Measurements from ENCODE around the gene NBPF15.
"Not testable (repeated sequence)": the region's sequence is repeated elsewhere in the genome, so short reads cannot be mapped to it uniquely, and the experiment has no call there.

Gene NBPF15, protein sequence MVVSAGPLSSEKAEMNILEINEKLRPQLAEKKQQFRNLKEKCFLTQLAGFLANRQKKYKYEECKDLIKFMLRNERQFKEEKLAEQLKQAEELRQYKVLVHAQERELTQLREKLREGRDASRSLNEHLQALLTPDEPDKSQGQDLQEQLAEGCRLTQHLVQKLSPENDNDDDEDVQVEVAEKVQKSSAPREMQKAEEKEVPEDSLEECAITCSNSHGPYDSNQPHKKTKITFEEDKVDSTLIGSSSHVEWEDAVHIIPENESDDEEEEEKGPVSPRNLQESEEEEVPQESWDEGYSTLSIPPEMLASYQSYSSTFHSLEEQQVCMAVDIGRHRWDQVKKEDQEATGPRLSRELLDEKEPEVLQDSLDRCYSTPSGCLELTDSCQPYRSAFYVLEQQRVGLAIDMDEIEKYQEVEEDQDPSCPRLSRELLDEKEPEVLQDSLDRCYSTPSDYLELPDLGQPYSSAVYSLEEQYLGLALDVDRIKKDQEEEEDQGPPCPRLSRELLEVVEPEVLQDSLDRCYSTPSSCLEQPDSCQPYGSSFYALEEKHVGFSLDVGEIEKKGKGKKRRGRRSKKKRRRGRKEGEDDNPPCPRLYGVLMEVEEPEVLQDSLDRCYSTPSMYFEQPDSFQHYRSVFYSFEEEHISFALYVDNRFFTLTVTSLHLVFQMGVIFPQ

DNA sequence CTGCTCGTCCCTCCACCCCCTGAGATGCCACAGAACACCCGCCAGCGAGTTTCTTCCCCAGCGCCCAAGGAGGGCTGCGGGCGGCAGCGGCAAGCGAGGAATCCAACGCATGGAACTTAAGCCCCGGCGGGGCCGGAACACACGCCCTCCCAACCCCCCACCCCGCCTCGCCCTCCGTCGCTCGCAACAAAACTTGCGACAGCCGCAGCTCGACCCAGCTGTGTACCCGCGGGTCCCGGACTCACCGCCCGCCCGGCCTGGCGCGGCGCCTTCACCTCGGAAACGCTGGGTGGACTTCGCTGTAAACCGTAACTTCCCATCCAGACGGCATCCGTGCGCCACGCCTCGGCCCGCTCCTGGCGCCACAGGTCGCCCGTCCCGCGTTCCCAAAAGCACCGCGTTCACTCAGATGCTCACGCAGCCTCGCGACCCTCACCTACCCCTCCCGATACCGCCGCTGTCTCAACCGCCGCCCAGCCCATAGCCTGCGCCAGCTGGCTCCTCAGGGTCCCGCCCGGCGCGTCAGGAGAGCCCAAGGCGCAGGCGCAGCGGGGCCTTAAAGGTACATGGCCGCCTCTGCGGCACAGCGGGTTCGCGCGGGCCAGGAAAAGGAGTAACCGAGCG, at the start of gene NBPF15:
Gene NBPF15, minus strand, starts transcription at position 534 of the 624 bp plus-strand sequence. CDS start 21,666 bp downstream, outside the sequence.
- peak; percentile 66 to 69 for DNase-seq

DNA sequence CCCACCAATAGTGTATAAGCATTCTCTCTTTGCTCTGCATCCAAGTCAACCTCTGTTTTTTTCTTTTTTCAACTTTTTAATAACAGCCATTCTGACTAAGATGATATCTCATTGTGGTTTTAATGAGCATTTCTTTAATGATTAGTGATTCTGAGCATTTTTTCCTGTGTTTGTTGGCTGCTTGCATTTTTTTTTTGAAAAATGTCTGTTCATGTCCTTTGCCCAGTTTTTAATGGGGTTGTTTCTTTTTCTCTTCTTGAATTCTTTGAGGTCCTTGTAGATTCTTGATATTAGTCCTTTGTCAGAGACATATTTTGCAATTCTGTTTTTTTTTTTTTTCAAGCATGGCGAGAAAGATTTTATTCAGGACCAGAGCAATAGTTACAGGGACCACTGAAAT, 35.0 kb upstream of the NBPF15 start:
- not testable (repeated sequence) for DNase-seq

DNA sequence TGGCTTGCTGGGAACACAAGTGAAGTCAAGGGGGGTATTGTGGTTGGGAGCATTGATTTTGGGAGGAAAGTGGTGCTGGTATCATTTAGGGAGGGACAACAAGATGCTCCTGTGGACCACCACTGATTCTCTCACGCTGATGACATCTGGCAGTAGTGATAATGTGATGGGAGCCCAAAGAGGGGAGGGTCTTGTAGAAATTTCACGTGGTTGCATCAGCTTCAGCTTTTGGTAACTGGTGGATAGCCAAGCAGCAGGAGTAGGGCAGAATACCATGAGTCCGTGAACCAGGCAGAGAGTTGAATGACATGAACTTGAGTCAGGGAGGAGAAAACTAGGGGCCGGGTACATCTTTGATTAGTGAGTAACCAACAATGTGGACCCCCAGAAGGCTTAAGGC, 32.7 kb upstream of the NBPF15 start:
- DNase-seq = not testable (repeated sequence)

DNA sequence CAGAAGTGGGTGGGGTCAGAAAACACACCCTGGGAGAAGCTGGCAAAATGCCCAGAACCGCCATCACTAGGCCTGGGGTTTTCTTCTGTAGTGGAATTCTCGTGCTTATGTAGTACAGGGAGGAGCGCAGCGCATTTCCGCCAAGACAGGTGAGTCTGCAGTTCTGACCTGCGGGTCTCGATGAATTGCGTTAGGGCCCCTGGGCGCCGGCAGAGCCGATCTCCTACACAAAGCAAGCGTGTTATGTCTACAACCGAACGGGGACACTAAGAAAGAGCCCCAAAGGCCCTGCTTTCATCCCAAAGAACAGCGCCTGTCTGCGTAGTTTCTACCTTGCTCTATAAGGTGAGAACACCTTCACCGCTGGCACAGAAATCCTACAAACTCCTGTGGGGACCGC, 28.9 kb upstream of the NBPF15 start:
- peak; percentile 9 to 11 for DNase-seq

DNA sequence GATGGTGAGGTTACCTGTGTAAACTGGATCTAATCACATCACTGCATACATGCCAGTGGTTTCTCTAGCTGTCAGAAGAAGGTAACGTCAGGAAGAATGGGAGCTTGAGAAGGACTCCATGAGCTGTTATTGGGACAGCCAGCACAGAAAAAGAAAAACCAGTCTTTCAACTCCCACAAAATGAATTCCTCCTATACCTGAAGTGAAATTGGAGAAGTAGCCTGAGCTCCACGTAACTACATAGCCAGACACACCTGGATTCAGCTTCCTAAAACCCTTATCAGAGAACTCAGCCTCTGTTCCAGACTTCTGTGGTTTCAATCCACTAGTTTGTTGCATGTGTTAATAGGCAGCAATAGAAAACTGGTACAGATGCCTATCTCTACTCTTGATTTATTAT, 25.5 kb upstream of the NBPF15 start:
- not testable (repeated sequence) for DNase-seq

DNA sequence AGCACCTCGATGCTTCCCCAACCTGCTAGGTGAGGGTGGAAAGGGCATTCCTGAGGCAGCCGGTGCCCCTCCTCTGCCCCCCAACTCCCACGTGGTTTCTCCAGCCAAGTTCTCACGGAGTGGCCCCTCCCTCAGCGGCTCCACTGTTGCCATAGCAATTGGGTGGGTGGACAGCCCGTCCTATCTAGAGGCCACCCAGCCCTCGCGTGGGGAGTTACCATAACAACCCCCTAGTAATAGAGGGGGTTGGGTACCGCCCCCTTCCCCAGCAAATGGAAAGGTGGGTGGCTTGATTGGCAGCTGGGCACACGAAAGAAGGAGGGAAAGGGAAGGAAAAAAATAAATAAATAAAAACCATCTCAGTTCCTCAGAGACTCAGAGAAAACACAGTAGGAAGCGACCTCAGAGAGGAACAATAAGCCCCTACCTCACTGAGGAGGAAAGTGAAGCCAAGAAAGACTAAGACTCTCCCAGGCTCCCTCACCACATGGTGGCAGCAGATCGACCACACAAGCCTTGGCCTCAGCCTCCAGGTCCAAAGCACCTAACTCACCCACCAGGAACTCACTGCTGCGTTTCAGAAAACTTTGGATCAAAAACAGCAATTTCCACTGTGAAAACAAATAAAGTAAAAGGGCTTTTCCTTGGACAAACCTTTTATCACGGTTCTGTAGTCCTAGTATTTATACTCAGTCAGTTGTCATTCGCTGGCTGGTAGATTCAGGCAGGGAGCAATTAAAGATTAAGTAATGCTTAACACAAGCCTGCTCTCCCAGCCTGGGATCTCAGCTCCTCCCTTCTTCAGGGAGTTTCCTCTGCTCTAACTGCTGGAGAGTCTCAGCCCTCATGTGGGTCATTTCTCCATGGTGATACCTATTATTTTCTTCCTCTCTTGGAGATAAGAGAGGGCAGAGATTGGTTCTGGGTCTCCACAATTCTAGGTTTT, 23.9 kb upstream of the NBPF15 start:
- DNase-seq = not testable (repeated sequence)

DNA sequence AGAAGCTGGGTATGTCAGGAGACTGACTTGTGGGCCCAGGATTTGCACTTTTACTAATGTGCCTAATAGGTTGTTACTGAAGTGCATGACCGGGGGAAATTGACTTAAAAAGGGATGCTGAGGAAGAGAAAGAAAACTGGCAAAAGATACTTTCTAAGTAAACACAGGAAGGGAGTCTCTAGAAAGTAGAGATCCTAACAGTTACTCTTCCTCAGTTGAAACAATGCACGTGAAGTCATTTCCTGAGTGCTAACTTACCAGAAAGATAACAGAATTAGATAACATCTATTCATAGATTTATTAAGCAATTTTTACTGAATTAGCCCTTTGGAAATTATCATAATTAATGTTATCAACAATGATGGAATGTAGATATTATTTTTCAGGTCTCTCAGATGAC, 12.4 kb upstream of the NBPF15 start:
- not testable (repeated sequence) for DNase-seq

DNA sequence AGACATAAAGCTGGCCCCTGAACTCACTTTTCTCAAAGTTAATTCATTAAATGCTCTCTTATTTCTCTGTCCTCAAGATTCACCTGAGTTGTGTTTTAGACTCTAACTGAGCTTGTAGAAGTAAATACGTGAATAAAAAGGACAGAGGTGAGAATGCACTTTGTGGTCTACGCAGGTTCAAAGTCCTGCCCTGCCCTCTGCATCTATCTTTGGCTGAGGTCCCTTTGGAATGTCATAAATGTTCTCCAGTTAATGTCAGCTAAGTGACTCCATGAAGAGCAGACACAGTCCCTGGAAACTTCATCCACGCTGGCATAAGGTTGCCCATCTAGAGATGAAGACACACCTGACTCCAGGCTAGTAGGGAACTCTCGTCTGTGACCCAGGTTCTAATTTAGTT, 10.0 kb upstream of the NBPF15 start:
- DNase-seq = not testable (repeated sequence)

DNA sequence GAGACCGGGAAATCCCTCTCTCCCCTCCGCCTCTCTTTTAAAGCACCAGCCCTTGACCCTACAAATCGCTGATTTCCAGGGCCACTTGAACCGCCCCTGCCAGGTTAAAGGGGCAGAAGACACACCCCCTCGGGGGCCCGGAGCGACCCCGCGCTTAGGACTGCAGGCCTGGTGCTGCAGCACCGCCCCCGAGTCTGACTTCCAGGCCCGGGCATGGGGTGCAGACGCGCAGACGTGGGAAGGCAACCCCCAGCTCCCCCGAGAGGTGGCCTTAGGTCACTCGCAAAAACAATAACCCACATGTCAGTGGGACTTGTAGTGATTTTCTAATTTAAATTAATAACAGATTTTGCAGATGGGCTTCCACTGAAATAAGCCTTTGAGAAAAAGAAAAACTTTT, 309 bp upstream of the NBPF15 start:
- DNase-seq = not testable (repeated sequence)

DNA sequence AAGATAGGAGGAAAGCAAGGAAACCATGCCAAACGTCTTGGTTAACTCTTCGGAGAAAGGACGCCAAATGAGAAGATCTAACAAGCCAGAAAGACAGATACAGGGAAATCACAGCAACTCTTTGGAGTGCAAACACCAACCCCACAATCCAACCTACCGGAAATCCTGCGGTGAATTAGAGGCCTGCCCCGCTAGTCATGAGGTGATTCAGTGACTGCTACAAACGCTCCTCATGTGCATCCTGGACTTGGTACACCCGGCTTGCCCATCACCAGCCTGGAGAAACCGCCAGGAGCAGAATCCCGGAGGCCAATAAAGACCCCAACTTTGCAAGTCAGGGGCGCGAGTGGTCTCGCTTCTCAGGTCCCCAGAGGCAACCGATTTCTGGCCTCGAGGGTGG, 783 bp downstream of the NBPF15 start:
- DNase-seq = peak; percentile 5 to 8

DNA sequence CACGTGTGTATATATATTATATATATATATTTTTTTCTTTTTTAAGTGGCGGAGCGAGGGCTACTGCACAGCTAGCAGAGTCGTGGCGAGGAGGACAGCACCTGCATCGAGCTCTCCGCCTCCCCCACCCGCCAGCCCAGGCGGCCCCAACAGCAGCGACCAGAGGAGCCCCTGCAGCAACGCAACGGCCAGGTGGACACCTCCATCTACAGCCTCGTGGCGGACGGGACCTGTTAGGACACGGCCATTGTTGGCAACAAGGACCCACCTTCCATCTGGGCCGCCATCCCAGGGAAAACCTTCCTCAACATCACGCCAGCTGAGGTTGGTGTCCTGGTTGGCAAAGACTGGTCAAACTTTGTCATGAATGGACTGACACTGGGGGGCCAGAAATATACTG, 19.1 kb downstream of the NBPF15 start:
- DNase-seq = not testable (repeated sequence)

DNA sequence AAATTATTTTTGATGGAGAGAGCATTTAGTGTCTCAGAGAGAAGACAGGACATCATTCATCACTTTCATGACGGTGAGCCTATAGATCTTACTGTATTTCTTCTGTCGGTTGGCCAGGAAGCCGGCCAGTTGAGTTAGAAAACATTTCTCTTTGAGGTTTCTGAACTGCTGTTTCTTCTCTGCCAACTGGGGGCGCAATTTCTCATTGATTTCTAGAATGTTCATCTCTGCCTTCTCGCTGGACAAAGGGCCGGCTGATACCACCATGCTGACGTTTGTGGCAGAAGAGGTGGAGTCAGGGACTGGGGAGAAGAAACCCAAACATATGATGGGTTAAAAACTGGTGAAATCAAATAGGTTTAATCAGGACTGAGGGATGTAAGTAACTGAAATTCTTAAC, 21.7 kb downstream of the NBPF15 start:
- DNase-seq = not testable (repeated sequence)

DNA sequence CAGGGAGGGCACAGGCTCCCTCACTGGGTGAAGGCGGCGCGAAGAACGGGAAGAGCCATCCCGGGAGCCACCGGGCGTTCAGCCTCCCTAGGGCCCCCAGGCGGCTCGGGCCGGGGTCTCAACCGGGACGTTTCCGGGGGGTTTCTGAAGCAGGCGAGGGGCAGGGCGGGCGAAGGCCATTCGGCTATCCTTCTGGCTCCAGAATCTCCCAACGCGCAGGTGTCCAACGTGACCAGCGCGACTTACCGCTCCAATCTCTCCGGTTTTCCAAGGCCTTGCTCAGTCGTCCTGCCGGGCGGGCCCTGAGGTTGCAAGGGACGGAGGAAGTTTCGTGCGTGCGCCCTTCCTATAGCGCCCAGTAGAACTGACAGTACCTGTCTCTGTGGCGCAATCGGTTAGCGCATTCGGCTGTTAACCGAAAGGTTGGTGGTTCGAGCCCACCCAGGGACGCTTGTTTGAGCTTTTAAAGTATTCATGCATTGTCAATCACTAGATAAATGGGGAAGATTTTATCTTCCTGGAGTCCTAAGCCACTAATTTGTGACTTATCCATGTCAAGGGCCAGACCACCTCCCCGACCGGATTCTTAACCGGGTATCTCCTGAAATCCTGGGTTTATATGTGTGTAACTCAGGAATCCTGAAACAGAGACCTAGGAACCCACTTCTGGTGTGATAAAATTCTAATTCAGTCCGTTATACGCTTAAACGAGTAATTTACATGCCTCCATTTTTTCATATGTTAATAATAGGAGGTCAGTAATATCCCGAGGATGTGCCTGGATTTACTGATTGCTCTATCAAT, 42.4 kb downstream of the NBPF15 start:
- DNase-seq = peak; percentile 52 to 59

DNA sequence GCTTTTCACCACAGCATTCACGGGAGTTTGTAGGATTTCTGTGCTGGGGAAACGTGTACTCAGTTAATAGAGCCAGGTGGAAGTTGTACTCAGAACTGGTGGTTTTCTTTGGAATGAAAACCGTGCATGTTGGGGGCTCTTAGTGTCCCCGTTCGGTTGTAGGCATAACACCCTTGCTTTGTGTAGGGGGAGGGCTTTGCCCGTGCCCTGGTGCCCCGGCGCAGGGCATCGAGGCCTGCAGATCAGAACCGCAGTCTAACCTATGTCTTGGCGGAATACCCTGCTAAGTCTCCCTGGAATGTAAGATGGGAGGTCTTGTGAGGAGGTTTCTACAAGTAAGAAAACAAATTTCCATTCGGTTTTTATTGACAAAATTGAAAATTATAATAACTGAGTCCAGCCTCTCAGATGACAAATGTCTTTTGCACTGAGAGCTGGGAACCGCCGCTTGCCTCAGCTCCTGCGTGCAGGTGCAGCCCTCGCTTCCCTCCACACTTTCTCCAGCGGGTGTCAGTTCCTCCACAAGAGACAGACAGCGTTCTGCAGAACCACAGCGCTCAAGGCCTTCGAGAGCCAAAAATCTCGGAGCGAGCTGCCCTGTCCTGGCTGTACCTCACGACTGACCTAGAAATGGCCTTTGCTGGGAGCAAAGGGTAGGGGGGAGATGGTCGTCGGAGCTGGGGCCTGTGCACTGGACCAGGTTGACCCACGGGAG, 47.9 kb downstream of the NBPF15 start:
- DNase-seq = not testable (repeated sequence)

DNA sequence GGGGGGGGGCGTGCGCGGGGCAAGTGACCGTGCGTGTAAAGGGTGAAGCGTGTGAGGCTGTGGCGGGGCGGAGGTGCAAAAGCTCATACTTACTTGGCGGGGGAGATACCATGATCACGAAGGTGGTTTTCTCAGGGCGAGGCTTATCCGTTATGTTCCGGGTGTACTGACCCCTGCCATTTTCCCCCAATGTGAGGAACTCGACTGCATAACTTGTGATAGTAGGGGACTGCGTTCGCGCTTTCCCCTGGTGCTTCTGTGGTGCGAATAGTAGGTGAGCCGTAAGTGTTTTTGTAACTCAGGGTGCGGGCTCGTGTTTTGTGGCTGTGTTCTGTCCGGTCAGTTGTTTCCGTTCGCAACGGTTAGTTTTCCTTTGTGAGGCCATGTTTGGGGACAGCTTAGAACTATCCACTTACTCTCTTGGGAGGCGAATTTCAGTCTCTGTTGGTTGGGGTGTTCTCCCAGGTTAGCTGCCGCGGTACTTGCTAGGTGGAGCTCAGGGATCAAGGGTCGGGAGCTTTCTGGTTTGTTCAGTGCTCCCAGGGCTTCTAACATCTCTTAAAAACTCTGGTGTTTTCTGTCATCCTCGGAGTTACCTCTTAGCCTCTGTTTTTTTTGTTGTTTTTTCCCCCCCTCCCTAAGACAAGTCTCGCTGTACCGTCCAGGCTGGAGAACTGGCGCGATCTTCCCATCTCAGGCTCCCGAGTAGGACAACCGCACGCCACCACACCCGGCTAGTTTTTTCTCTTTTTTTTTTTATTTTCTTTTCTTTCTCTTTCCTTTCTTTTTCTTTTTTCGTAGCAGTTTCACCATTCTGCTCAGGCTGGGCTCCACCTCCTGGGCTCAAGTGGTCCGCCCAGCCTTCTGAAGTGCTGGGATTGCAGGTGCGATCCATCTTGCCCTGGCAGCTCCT, 48.7 kb downstream of the NBPF15 start:
- peak; percentile 84 for DNase-seq

DNA sequence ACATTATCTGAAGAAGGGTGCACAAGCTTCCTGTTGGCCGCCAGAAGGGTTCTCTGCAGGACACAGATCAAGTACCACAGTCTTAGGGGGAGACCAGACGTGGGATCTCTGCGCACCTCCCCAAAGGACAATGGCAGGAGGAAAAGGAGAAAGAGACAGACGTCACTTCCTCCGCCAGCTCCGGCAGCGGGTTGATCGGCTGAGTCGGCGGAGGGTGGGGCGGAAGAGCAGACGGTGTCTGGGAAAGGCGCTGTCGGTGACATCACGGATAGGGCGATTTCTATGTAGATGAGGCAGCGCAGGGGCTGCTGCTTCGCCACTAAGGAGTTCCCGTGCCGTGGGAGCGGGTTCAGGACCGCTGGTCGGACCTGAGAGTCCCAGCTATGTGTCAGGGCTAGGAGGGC, 49.4 kb downstream of the NBPF15 start:
- peak; percentile 72 to 80 for DNase-seq

DNA sequence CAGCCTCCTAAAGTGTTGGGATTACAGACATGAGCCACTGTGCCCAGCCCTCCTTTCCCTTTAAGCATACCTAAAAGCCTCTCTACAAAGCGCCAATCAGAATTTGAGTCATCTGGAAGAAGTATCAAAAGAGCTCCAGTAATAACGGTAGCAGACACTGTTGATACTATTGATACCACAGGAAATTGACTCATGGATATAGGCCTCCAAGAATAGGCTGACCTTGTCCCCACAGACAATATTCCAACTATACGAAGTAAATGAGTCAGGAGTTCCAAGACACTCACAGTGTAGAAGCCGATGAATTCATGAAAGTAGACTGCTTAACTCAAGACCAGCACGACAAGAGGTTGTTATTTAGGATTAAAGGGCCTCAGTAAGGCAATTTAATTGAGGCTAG, 58.7 kb downstream of the NBPF15 start:
- DNase-seq = not testable (repeated sequence)

DNA sequence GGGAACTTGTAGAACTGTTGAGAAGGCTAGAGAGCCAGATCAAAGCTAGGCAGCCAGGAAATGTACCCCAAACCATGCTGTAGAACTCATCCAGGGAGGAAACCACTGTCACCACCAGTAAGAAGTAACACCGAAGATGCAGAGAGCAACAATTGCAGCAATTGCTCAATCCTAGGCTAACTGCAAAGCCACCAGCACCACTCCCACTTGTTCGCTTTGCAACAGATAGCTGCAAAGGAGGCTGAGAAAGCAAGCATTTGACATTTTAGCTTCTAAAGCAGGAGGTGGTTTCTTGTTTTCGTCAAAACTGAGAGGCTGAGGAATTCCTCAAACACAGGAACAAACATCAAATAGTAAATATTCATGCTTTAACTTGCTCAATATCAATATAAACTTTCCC, 89.8 kb downstream of the NBPF15 start:
- not testable (repeated sequence) for DNase-seq
